ENCODE results near the gene MPND. TPM values are rescaled to one million over a fixed set of nuclear protein-coding genes. Genes with fewer than 3 reads are reported as not detected.
"Not testable (repeated sequence)": the region's sequence is repeated elsewhere in the genome, so short reads cannot be mapped to it uniquely, and the experiment has no call there.

The MPND gene
- total RNA-seq, 1 donor from 2014 or later, result 25.2 TPM

GRCh38 chr19:4327252-4327876 lies 16.0 kb upstream of the MPND start:
- POLR2A ChIA-PET, result interaction anchor here (0.8 to 1.4 kb wide), 4 partner anchors 16 to 144 kb away, joined by 3 to 17 read pairs (median 4); partner anchors contain the start of genes EBI3, MPND and YJU2
- peak overlapping the region; percentile 56 for H3K4me3 Mint-ChIP-seq
- H3K4me1 Mint-ChIP-seq, result peaks cover 26% of the 10 kb centered on the region
- ATAC-seq (ENCODE audit: low read depth) (peak; percentile 10), DNase-seq (no peak)
- intact Hi-C loops (cut with micrococcal nuclease), result no loop called here
- H3K27me3 Mint-ChIP-seq, result no peaks in the 10 kb centered on the region
- H3K27ac Mint-ChIP-seq, result no peak overlapping the region
- H3K36me3 Mint-ChIP-seq (ENCODE audit: low read depth), result no peaks in the 10 kb centered on the region
- CTCF ChIA-PET, result interaction anchor here (0.9 kb wide), 1 partner anchor 60 kb away, joined by 3 read pairs; no protein-coding TSS in a partner anchor
- H3K9me3 Mint-ChIP-seq, result no peaks in the 10 kb centered on the region
- TF ChIP-seq CTCF (IDR thresholded peaks at IDR 0.05), result no peak

- no peak for DNase-seq
- CTCF ChIA-PET, result interaction anchor here (0.9 kb wide), 1 partner anchor 61 kb away, joined by 3 read pairs; no protein-coding TSS in a partner anchor
- intact Hi-C loops (cut with micrococcal nuclease), result loop anchor here (1.0 kb wide), 1 partner anchor 14 kb away; no protein-coding TSS in a partner anchor
- H3K4me3 Mint-ChIP-seq, result peak overlapping the region; percentile 56
- no peaks in the 10 kb centered on the region for H3K27me3 Mint-ChIP-seq
- POLR2A ChIA-PET, result interaction anchor here (0.8 to 1.4 kb wide), 4 partner anchors 16 to 144 kb away, joined by 3 to 17 read pairs (median 4); partner anchors contain the start of genes EBI3, MPND and YJU2
- H3K27ac Mint-ChIP-seq, result no peak overlapping the region
- H3K9me3 Mint-ChIP-seq, result no peaks in the 10 kb centered on the region
- H3K4me1 Mint-ChIP-seq, result peaks cover 26% of the 10 kb centered on the region
- no peak for TF ChIP-seq CTCF (IDR thresholded peaks at IDR 0.05)
- no peaks in the 10 kb centered on the region for H3K36me3 Mint-ChIP-seq (ENCODE audit: low read depth)
- peak; percentile 2 for ATAC-seq (ENCODE audit: low read depth)
Observed at GRCh38 chr19:4327877-4328242, 15.5 kb upstream of the MPND start.

- POLR2A ChIA-PET, result interaction anchor here (0.6 to 1.4 kb wide), 5 partner anchors 15 to 143 kb away, joined by 3 to 17 read pairs (median 5); partner anchors contain the start of genes EBI3, MPND and YJU2
- H3K9me3 Mint-ChIP-seq, result no peaks in the 10 kb centered on the region
Observed at GRCh38 chr19:4328243-4328990, 14.9 kb upstream of the MPND start.

GRCh38 chr19:4328991-4329681 lies 14.2 kb upstream of the MPND start:
- H3K4me1 Mint-ChIP-seq, result peaks cover 26% of the 10 kb centered on the region
- ATAC-seq (ENCODE audit: low read depth); CTCF ChIA-PET; DNase-seq; H3K9me3 Mint-ChIP-seq; H3K27me3 Mint-ChIP-seq; H3K36me3 Mint-ChIP-seq (ENCODE audit: low read depth): not testable (repeated sequence)
- H3K27ac Mint-ChIP-seq, result peak overlapping the region; percentile 82
- peak overlapping the region; percentile 81 for H3K4me3 Mint-ChIP-seq
- intact Hi-C loops (cut with micrococcal nuclease), result loop anchor here (1.0 kb wide), 1 partner anchor 13 kb away; no protein-coding TSS in a partner anchor
- POLR2A ChIA-PET, result interaction anchor here (0.6 to 1.8 kb wide), 3 partner anchors 14 to 82 kb away, joined by 6 to 17 read pairs (median 9); partner anchors contain the start of gene MPND

More at GRCh38 chr19:4328243-4328990, 14.9 kb upstream of the MPND start:
- H3K27ac Mint-ChIP-seq, result peak overlapping the region; percentile 82
- H3K27me3 Mint-ChIP-seq, result no peaks in the 10 kb centered on the region
- DNase-seq (peak; percentile 81), ATAC-seq (ENCODE audit: low read depth) (peak; percentile 90)
- no peaks in the 10 kb centered on the region for H3K36me3 Mint-ChIP-seq (ENCODE audit: low read depth)
- peaks cover 26% of the 10 kb centered on the region for H3K4me1 Mint-ChIP-seq
- CTCF ChIA-PET, result interaction anchor here (0.9 kb wide), 1 partner anchor 62 kb away, joined by 3 read pairs; no protein-coding TSS in a partner anchor
- intact Hi-C loops (cut with micrococcal nuclease), result loop anchor here (1.0 kb wide), 1 partner anchor 14 kb away; no protein-coding TSS in a partner anchor
- peak overlapping the region; percentile 81 for H3K4me3 Mint-ChIP-seq
- no peak for TF ChIP-seq CTCF (IDR thresholded peaks at IDR 0.05)

- Mint-ChIP-seq H3K27me3 (no peaks in the 10 kb centered on the region), H3K9me3 (no peaks in the 10 kb centered on the region), H3K36me3 (ENCODE audit: low read depth) (no peaks in the 10 kb centered on the region), H3K27ac (no peak overlapping the region), H3K4me1 (peaks cover 26% of the 10 kb centered on the region), H3K4me3 (no peak overlapping the region)
- no peak for TF ChIP-seq CTCF (IDR thresholded peaks at IDR 0.05)
- no peak for DNase-seq
- ATAC-seq (ENCODE audit: low read depth), result no peak
- intact Hi-C loops (cut with micrococcal nuclease), result no loop called here
- POLR2A ChIA-PET, result interaction anchor here (0.7 to 1.8 kb wide), 2 partner anchors 13 to 760 kb away, joined by 4 to 9 read pairs; partner anchors contain the start of gene MPND
- CTCF ChIA-PET, result no interaction called here
Observed at GRCh38 chr19:4329858-4330257, 13.5 kb upstream of the MPND start.

All from activated B cell treated with CpG ODN at 0.5 μM for 24 hours (primary cell).